GM19468 (cell line): Measurements from ENCODE around the gene TJP2.
A peak's percentile ranks its signal among the peaks of the same experiment; 100 is the strongest.
"Not testable (repeated sequence)": the region's sequence is repeated elsewhere in the genome, so short reads cannot be mapped to it uniquely, and the experiment has no call there.

ENCODE experiments used
- ATAC-seq: cut with Tn5 transposase; IDR thresholded peaks from one replicate; pipeline ENCODE4 v1.9.1; 2021; ENCODE audit warnings: mild to moderate bottlenecking, moderate library complexity, moderate number of reproducible peaks; ENCODE audit not compliant: unreplicated experiment; ENCODE audit errors: extremely low read depth

TJP2 gene

GRCh38 chr9:69157751-69158466 lies 16.2 kb upstream of the TJP2 start:
- no peak for ATAC-seq

GRCh38 chr9:69158471-69158870 lies 15.6 kb upstream of the TJP2 start:
- no peak for ATAC-seq

GRCh38 chr9:69164573-69164972 lies 9.5 kb upstream of the TJP2 start:
- not testable (repeated sequence) for ATAC-seq

GRCh38 chr9:69165581-69165980 lies 8.5 kb upstream of the TJP2 start:
- no peak for ATAC-seq

- peak; percentile 14 for ATAC-seq
These were observed 5.3 kb upstream of the TJP2 start for GRCh38 chr9:69168709-69169217.

GRCh38 chr9:69170231-69170630 lies 3.8 kb upstream of the TJP2 start:
- ATAC-seq = no peak

GRCh38 chr9:69171049-69171448 lies 3.0 kb upstream of the TJP2 start:
- ATAC-seq = no peak

- no peak for ATAC-seq
These were observed 2.6 kb upstream of the TJP2 start for GRCh38 chr9:69171517-69171916.

GRCh38 chr9:69172895-69173294 lies 1.2 kb upstream of the TJP2 start:
- ATAC-seq = no peak

- ATAC-seq = no peak
These were observed 583 bp upstream of the TJP2 start for GRCh38 chr9:69173497-69173890.

- no peak for ATAC-seq
These were observed 763 bp downstream of the TJP2 start for GRCh38 chr9:69174616-69175463.

GRCh38 chr9:69175486-69175885 lies 1.4 kb downstream of the TJP2 start:
- ATAC-seq = no peak

- ATAC-seq = no peak
These were observed 2.5 kb downstream of the TJP2 start for GRCh38 chr9:69176471-69177171.

GRCh38 chr9:69178583-69179011 lies 4.5 kb downstream of the TJP2 start:
- no peak for ATAC-seq

GRCh38 chr9:69179037-69179436 lies 5.0 kb downstream of the TJP2 start:
- no peak for ATAC-seq

GRCh38 chr9:69180200-69180599 lies 6.1 kb downstream of the TJP2 start:
- ATAC-seq = no peak

GRCh38 chr9:69180670-69181069 lies 6.6 kb downstream of the TJP2 start:
- no peak for ATAC-seq

GRCh38 chr9:69181908-69182353 lies 7.9 kb downstream of the TJP2 start:
- no peak for ATAC-seq

- ATAC-seq = no peak
These were observed 10.2 kb downstream of the TJP2 start for GRCh38 chr9:69184266-69184665.

- no peak for ATAC-seq
These were observed 12.9 kb downstream of the TJP2 start for GRCh38 chr9:69186841-69187611.
